NT2/D1 (cell line): Measurements from ENCODE around the gene WDR20.
A peak's percentile ranks its signal among the peaks of the same experiment; 100 is the strongest.
"Not testable (repeated sequence)": the region's sequence is repeated elsewhere in the genome, so short reads cannot be mapped to it uniquely, and the experiment has no call there.

Experiments used
- DNase-seq: peaks from one replicate; pipeline ENCODE4 v3.0.0-alpha.2; 2011; ENCODE audit warnings: low read depth, low spot score
- H3K27me3 ChIP-seq: 2 replicates; pipeline ENCODE4 v1.6.0; 2011; ENCODE audit warnings: mild to moderate bottlenecking; ENCODE audit not compliant: insufficient read length, insufficient read depth
- H3K36me3 ChIP-seq: 2 replicates; pipeline ENCODE4 v1.6.1; 2011; ENCODE audit warnings: mild to moderate bottlenecking, low read length, mixed read lengths; ENCODE audit not compliant: insufficient read depth, insufficient read length
- H3K4me1 ChIP-seq: 2 replicates; pipeline ENCODE4 v1.5.1; 2011; ENCODE audit not compliant: insufficient read depth, insufficient read length
- H3K4me3 ChIP-seq: 2 replicates; pipeline ENCODE4 v1.5.1; 2011; ENCODE audit warnings: low read depth; ENCODE audit not compliant: insufficient read length
- H3K9ac ChIP-seq: 2 replicates; pipeline ENCODE4 v1.6.0; 2011; ENCODE audit warnings: low read depth; ENCODE audit not compliant: insufficient read length
- H3K9me3 ChIP-seq: 2 replicates; pipeline ENCODE4 v1.5.1; 2011; ENCODE audit warnings: mild to moderate bottlenecking, low read length; ENCODE audit not compliant: insufficient read depth
- SUZ12 ChIP-seq: IDR thresholded peaks from 2 replicates; pipeline ENCODE4 v1.6.1; 2011; ENCODE audit not compliant: insufficient read length, insufficient read depth; ENCODE audit errors: extremely low read depth
- YY1 ChIP-seq: IDR thresholded peaks from 2 replicates; pipeline ENCODE4 v1.6.1; 2011; ENCODE audit not compliant: insufficient read length, insufficient read depth
- ZNF274 ChIP-seq: IDR thresholded peaks from 2 replicates; pipeline ENCODE4 v1.6.1; 2011; ENCODE audit warnings: mild to moderate bottlenecking, low read depth, low read length

WDR20 gene

DNA sequence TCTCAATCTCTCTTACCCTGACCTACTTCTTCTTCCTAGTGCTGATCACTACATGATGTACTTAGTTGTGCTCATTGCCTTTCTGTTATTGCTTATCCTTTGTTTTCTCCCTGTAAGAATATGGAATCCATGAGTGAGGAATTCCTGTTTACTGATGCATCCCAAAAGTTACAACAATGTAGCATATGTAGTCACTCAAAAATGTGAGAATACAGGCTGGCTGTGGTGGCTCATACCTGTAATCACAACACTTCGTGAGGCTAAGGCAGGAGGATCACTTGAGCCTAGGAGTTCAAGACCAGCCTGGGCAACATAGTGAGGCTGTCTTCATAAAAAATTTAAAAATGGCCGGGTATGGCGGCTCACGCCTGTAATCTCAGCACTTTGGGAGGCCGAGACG is 8.0 kb upstream of the WDR20 start:
- Histone ChIP-seq H3K27me3 (no peaks in the 10 kb centered on the region), H3K4me1 (no peaks in the 10 kb centered on the region), H3K9ac (no peak overlapping the region), H3K4me3 (no peak overlapping the region), H3K36me3 (peaks cover 5% of the 10 kb centered on the region), H3K9me3 (no peaks in the 10 kb centered on the region)
- no peak for DNase-seq
- no peak for TF ChIP-seq ZNF274

DNA sequence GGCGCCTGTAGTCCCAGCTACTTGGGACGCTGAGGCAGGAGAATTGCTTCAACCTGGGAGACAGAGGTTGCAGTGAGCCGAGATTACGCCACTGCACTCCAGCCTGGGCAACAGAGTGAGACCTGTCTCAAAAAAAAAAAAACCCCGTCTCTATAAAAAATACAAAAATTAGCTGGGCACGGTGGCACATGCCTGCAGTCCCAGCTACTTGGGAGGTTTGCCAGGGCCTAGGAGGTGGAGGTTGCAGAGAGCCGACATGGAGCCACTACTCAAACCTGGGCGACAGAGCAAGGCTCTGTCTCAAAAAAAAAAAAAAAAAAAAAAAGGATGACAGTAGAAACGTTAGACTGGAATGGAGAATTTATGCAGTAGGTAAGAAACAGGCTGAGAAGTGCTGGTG is 5.7 kb upstream of the WDR20 start:
- H3K4me1 ChIP-seq, DNase-seq, H3K36me3 ChIP-seq, H3K4me3 ChIP-seq, H3K27me3 ChIP-seq, H3K9me3 ChIP-seq, H3K9ac ChIP-seq: not testable (repeated sequence)

DNA sequence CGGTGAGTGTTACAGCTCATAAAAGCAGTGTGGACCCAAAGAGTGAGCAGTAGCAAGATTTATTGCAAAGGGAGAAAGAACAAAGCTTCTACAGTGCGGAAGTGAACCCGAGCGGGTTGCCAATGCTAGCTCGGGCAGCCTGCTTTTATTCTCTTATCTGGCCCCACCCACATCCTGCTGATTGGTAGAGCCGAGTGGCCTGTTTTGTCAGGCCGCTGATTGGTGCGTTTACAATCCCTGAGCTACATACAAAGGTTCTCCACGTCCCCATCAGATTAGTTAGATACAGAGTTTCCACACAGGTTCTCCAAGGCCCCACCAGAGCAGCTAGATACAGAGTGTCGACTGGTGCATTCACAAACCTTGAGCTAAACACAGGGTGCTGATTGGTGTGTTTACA is 5.0 kb upstream of the WDR20 start:
- H3K4me3 ChIP-seq, H3K36me3 ChIP-seq, DNase-seq, H3K9ac ChIP-seq, H3K9me3 ChIP-seq, H3K27me3 ChIP-seq, H3K4me1 ChIP-seq: not testable (repeated sequence)

- not testable (repeated sequence) for H3K9me3 ChIP-seq, H3K4me1 ChIP-seq, H3K9ac ChIP-seq, H3K36me3 ChIP-seq, H3K4me3 ChIP-seq, DNase-seq, H3K27me3 ChIP-seq
Measured at GRCh38 chr14:102135456-102135855, 4.2 kb upstream of the WDR20 start.

DNA sequence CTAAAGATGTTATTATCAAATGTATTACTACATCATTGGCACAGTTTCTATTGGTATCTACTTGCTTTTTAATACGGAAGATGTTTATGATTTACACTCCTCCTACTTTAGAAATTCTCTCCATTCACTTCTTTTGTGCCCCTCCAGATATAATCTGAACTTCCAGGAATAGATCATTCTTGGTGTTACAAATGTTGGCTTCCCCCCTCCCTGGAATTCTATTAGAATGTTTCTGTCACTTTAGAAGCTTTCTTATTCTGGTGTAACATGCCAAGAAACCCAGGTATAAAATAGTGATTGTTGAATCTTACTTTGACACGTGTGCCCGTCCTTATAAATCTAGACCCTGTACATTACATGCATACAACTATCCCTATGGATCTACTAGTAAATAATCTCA is 1.2 kb upstream of the WDR20 start:
- peak overlapping the region; percentile 75 for H3K4me3 ChIP-seq
- peak overlapping the region; percentile 83 for H3K9ac ChIP-seq
- TF ChIP-seq ZNF274: no peak
- no peak for TF ChIP-seq YY1
- TF ChIP-seq SUZ12: no peak
- peaks cover 3% of the 10 kb centered on the region for H3K36me3 ChIP-seq
- H3K9me3 ChIP-seq: no peaks in the 10 kb centered on the region
- H3K27me3 ChIP-seq: no peaks in the 10 kb centered on the region
- H3K4me1 ChIP-seq: no peaks in the 10 kb centered on the region
- no peak for DNase-seq

GRCh38 chr14:102138961-102139285 is 774 bp upstream of the WDR20 start:
- TF ChIP-seq SUZ12: no peak
- no peak for TF ChIP-seq YY1
- no peak for TF ChIP-seq ZNF274
- H3K9ac ChIP-seq: peak overlapping the region; percentile 83
- peaks cover 3% of the 10 kb centered on the region for H3K36me3 ChIP-seq
- no peaks in the 10 kb centered on the region for H3K9me3 ChIP-seq
- H3K4me1 ChIP-seq: no peaks in the 10 kb centered on the region
- DNase-seq: no peak
- H3K4me3 ChIP-seq: peak overlapping the region; percentile 75
- H3K27me3 ChIP-seq: no peaks in the 10 kb centered on the region

GRCh38 chr14:102140027-102140749 is 491 bp downstream of the WDR20 start:
- Histone ChIP-seq H3K27me3 (no peaks in the 10 kb centered on the region), H3K4me1 (no peaks in the 10 kb centered on the region), H3K36me3 (peaks cover 3% of the 10 kb centered on the region), H3K4me3 (peak overlapping the region; percentile 97), H3K9ac (peak overlapping the region; percentile 99), H3K9me3 (no peaks in the 10 kb centered on the region)
- DNase-seq: no peak
- no peak for TF ChIP-seq ZNF274
- TF ChIP-seq SUZ12: no peak
- TF ChIP-seq YY1: no peak

- TF ChIP-seq SUZ12 (no peak), ZNF274 (no peak), YY1 (no peak)
- no peak for DNase-seq
Measured at GRCh38 chr14:102140750-102141145, 1.1 kb downstream of the WDR20 start.

More at GRCh38 chr14:102140750-102141145, 1.1 kb downstream of the WDR20 start:
- no peaks in the 10 kb centered on the region for H3K4me1 ChIP-seq
- H3K4me3 ChIP-seq: peak overlapping the region; percentile 97
- H3K27me3 ChIP-seq: no peaks in the 10 kb centered on the region
- H3K9ac ChIP-seq: peak overlapping the region; percentile 99
- H3K36me3 ChIP-seq: peaks cover 3% of the 10 kb centered on the region
- no peaks in the 10 kb centered on the region for H3K9me3 ChIP-seq
